K562 (cell line): ENCODE results near the gene ITGAL. TPM values are rescaled to one million over a fixed set of nuclear protein-coding genes. Genes with fewer than 3 reads are reported as not detected.

Experiments used
- BACH1 ChIP-seq: fragments of 200-800 bp; sonication (Bioruptor generic); IDR thresholded peaks from 2 replicates; pipeline ENCODE4 v1.6.1; 2016; ENCODE audit warnings: missing genetic modification characterization, missing compliant biosample characterization
- C11orf30 ChIP-seq: fragments of 450-650 bp; IDR thresholded peaks from 2 replicates; pipeline ENCODE4 v1.6.1; 2016; ENCODE audit warnings: low read depth, mild to moderate bottlenecking
- CHD2 ChIP-seq: IDR thresholded peaks from 2 replicates; pipeline ENCODE4 v1.6.1; 2011; ENCODE audit warnings: low read depth, low read length
- DIDO1 ChIP-seq: fragments of 450-650 bp; IDR thresholded peaks from 2 replicates; pipeline ENCODE4 v1.6.1; 2016; ENCODE audit warnings: low read depth, missing biosample characterization, missing genetic modification characterization
- FOXA3 ChIP-seq, 2 experiments: fragments of 450-650 bp in 1 of 2; sonication (generic) in 1 of 2; formaldehyde crosslinking; IDR thresholded peaks in 1 of 2; conservative IDR thresholded peaks in 1 of 2; 2 replicates each; pipeline versions ENCODE4 v1.4.0 to v1.8.0; 2020 to 2022; ENCODE audit warnings: mild to moderate bottlenecking in 2 of 2, missing genetic modification reagents in 1 of 2
- GATAD2A ChIP-seq: fragments of 450-650 bp; IDR thresholded peaks from 2 replicates; pipeline ENCODE4 v1.6.1; 2017
- HDAC2 ChIP-seq: fragments of 450-650 bp; IDR thresholded peaks from 2 replicates; pipeline ENCODE4 v1.6.1; 2016; ENCODE audit warnings: mild to moderate bottlenecking
- IFI16 ChIP-seq: fragments of 250-450 bp; sonication (Bioruptor Pico); IDR thresholded peaks from 2 replicates; pipeline ENCODE4 v2.1.2; 2022; ENCODE audit warnings: mild to moderate bottlenecking, inconsistent platforms
- ILF3 ChIP-seq: fragments of 450-650 bp; IDR thresholded peaks from 2 replicates; pipeline ENCODE4 v1.6.1; 2018; ENCODE audit warnings: antibody characterized with exemption, mild to moderate bottlenecking, moderate library complexity, borderline replicate concordance
- MXI1 ChIP-seq: IDR thresholded peaks from 2 replicates; pipeline ENCODE4 v1.6.1; 2011; ENCODE audit warnings: low read depth, mild to moderate bottlenecking, improper control_type of control experiment, low read length
- NCOA1 ChIP-seq: fragments of 450-650 bp; IDR thresholded peaks from 2 replicates; pipeline ENCODE4 v1.6.1; 2016; ENCODE audit warnings: low read depth
- NR3C1 ChIP-seq: sonication (generic); formaldehyde crosslinking; IDR thresholded peaks from 2 replicates; pipeline ENCODE4 v1.8.1; 2022; ENCODE audit warnings: missing genetic modification reagents
- PHF8 ChIP-seq: fragments of 200-600 bp; sonication (generic); IDR thresholded peaks from 2 replicates; pipeline ENCODE4 v1.6.1; 2012; ENCODE audit warnings: mixed run types, mild to moderate bottlenecking, inconsistent platforms, low read length, moderate library complexity, borderline replicate concordance
- PRPF4 ChIP-seq: fragments of 200-400 bp; formaldehyde crosslinking; IDR thresholded peaks from one replicate; pipeline ENCODE4 v1.6.1; 2017; ENCODE audit warnings: low read length, low read depth, mild to moderate bottlenecking; ENCODE audit not compliant: insufficient read depth, poor library complexity, severe bottlenecking
- ZBTB7A ChIP-seq: IDR thresholded peaks from 2 replicates; pipeline ENCODE4 v1.6.1; 2011; ENCODE audit warnings: low read depth, mild to moderate bottlenecking, low read length, moderate library complexity, borderline replicate concordance; ENCODE audit not compliant: control insufficient read depth
- ZNF12 ChIP-seq: sonication (generic); formaldehyde crosslinking; IDR thresholded peaks from 2 replicates; pipeline ENCODE4 v1.4.0; 2020; ENCODE audit warnings: mild to moderate bottlenecking, missing genetic modification reagents
- ZNF124 ChIP-seq: sonication (generic); formaldehyde crosslinking; IDR thresholded peaks from 2 replicates; pipeline ENCODE4 v1.8.1; 2022; ENCODE audit warnings: missing genetic modification reagents
- ZNF175 ChIP-seq: fragments of 200-800 bp; sonication (Bioruptor generic); IDR thresholded peaks from 2 replicates; pipeline ENCODE4 v1.6.1; 2016; ENCODE audit warnings: low read depth, mild to moderate bottlenecking, missing genetic modification characterization, missing compliant biosample characterization
- ZNF274 ChIP-seq: IDR thresholded peaks from 2 replicates; pipeline ENCODE4 v1.6.1; 2011; ENCODE audit warnings: low read depth, mild to moderate bottlenecking, low read length, moderate library complexity, borderline replicate concordance
- ZNF347 ChIP-seq: fragments of 450-650 bp; formaldehyde crosslinking; IDR thresholded peaks from 2 replicates; pipeline ENCODE4 v1.4.0; 2020; ENCODE audit warnings: low read depth, mild to moderate bottlenecking, moderate library complexity
- ZNF76 ChIP-seq: fragments of 250-450 bp; sonication (Bioruptor Pico); IDR thresholded peaks from 2 replicates; pipeline ENCODE4 v1.4.0; 2020; ENCODE audit warnings: mild to moderate bottlenecking, moderate library complexity, borderline replicate concordance
- polyA plus RNA-seq, 8 experiments: library from polyadenylated mRNA; depleted of rRNA in 4 of 8; stranded (reverse) in 5 of 8; unstranded in 3 of 8; fragments of >200 nt; fragmentation: Nextera tagmentation in 2 of 8; fragmentation: Illumina TruSeq in 1 of 8; extraction: Ambion mirVana in 2 of 8; extraction: Trizol in 1 of 8; gene quantifications; 2 replicates each; pipeline versions ENCODE4 v1.2.1 to v1.2.3, GENCODE V29; 2011 to 2014; ENCODE audit warnings: inconsistent platforms in 1 of 8, missing spikeins in 1 of 8
- total RNA-seq, 7 experiments: library from RNA; depleted of rRNA in 6 of 7; stranded (reverse); fragments of >200 nt in 6 of 7; fragmentation: Illumina TruSeq in 2 of 7; extraction: Trizol in 2 of 7; gene quantifications; 2 replicates each; pipeline versions ENCODE4 v1.2.1 to v1.2.3, GENCODE V29; 2011 to 2021; ENCODE audit warnings: low replicate concordance in 1 of 7
- TF ChIP-seq, protein P1 (sequence below): fragments of 450-650 bp; formaldehyde crosslinking; IDR thresholded peaks from 2 replicates; pipeline ENCODE4 v1.4.0; 2022; ENCODE audit warnings: missing genetic modification characterization
- TF ChIP-seq, protein P2 (sequence below): fragments of 450-650 bp; IDR thresholded peaks from 2 replicates; pipeline ENCODE4 v1.7.0; 2016; ENCODE audit warnings: borderline replicate concordance
- TF ChIP-seq, protein P3 (sequence below), 2 experiments: fragments of 450-650 bp; conservative IDR thresholded peaks; 2 replicates each; pipeline ENCODE4 v1.6.1; 2017; ENCODE audit warnings: mild to moderate bottlenecking in 2 of 2, moderate library complexity in 2 of 2

ITGAL gene
- total and polyA plus RNA-seq, 9 of the 15 experiments (the other 6 are each of a cell fraction or from before 2014, with no cell fraction given), result 0.01 to 0.53 TPM; not detected in 7

DNA sequence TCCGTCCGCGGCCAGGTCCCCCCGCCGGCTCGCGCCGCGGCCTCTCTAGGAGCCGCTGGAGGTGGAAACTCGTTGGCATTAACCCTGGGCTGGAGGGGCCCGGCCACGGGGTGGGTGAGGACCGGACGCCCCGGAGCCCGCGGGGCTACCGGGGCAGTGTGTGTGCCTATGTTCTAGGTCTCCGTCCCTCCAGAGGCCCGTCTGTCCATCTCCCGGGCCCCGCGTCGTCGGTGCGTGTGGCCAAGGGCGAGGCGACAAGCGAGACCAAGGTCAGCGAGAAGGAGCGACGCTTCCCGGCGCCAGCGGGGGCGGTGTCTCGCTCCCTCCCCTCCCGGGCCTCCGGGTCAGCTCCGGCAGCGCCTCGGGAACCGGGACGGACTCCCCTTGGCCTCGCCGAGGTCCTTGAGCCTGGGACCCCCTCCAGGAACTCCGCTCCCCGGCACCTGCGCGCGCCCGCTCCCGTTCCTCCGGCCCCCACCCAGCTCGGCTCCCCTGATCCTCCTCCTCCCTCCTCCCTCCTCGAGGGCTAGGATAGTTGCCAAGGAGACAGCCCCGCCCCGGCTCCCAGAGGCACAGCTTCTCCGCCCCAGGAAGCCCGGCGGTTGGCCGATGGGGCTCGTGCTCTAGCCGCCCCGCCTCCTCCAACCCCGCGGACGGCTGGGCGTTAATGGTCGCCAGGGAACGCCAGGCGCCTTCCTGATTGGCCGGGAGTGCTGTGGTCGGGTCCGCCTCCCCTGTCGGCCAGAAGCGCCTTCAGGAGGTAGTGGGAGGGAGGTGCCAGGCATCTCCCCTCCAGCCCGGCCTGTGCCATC, 54.5 kb downstream of the ITGAL start (continued):
- TF ChIP-seq GATAD2A (no peak), FOXA3 (CRISPR knock-in tag; conservative IDR thresholded peaks at IDR 0.05 in 1 of 2, IDR thresholded peaks at IDR 0.05 in 1 of 2) (peak in 1 of 2 experiments; percentile 44; a peak in 1 of 4 replicates), NCOA1 (peak; percentile 90), CHD2 (no peak), HDAC2 (peak; percentile 16; the same call in 1 of the 2 replicates), BACH1 (tag) (no peak), ZNF347 (CRISPR knock-in tag) (no peak), ZNF76 (CRISPR knock-in tag) (0 out of 2 replicates have a peak, but pooled peaks have one; percentile 49), DIDO1 (no peak), IFI16 (CRISPR knock-in tag) (no peak), PHF8 (peak; percentile 63), MXI1 (peak; percentile 93), PRPF4 (peak; percentile 46), C11orf30 (peak; percentile 59; the same call in 1 of the 2 replicates), ZNF124 (CRISPR knock-in tag) (no peak), NR3C1 (CRISPR knock-in tag) (no peak), ZNF274 (no peak; the same call in 1 of the 2 replicates), ILF3 (no peak), ZBTB7A (peak; percentile 17; the same call in 1 of the 2 replicates), ZNF175 (no peak; the same call in 1 of the 2 replicates), ZNF12 (CRISPR knock-in tag) (no peak)
- TF ChIP-seq, protein P1, sequence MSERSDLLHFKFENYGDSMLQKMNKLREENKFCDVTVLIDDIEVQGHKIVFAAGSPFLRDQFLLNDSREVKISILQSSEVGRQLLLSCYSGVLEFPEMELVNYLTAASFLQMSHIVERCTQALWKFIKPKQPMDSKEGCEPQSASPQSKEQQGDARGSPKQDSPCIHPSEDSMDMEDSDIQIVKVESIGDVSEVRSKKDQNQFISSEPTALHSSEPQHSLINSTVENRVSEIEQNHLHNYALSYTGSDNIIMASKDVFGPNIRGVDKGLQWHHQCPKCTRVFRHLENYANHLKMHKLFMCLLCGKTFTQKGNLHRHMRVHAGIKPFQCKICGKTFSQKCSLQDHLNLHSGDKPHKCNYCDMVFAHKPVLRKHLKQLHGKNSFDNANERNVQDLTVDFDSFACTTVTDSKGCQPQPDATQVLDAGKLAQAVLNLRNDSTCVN (CRISPR knock-in tag), result peak; percentile 34; the same call in 1 of the 2 replicates
- TF ChIP-seq, protein P2, sequence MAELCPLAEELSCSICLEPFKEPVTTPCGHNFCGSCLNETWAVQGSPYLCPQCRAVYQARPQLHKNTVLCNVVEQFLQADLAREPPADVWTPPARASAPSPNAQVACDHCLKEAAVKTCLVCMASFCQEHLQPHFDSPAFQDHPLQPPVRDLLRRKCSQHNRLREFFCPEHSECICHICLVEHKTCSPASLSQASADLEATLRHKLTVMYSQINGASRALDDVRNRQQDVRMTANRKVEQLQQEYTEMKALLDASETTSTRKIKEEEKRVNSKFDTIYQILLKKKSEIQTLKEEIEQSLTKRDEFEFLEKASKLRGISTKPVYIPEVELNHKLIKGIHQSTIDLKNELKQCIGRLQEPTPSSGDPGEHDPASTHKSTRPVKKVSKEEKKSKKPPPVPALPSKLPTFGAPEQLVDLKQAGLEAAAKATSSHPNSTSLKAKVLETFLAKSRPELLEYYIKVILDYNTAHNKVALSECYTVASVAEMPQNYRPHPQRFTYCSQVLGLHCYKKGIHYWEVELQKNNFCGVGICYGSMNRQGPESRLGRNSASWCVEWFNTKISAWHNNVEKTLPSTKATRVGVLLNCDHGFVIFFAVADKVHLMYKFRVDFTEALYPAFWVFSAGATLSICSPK, result no peak
- TF ChIP-seq, protein P3, sequence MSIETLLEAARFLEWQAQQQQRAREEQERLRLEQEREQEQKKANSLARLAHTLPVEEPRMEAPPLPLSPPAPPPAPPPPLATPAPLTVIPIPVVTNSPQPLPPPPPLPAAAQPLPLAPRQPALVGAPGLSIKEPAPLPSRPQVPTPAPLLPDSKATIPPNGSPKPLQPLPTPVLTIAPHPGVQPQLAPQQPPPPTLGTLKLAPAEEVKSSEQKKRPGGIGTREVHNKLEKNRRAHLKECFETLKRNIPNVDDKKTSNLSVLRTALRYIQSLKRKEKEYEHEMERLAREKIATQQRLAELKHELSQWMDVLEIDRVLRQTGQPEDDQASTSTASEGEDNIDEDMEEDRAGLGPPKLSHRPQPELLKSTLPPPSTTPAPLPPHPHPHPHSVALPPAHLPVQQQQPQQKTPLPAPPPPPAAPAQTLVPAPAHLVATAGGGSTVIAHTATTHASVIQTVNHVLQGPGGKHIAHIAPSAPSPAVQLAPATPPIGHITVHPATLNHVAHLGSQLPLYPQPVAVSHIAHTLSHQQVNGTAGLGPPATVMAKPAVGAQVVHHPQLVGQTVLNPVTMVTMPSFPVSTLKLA (conservative IDR thresholded peaks at IDR 0.05), result peak; percentile 81 to 88
